Right kidney (tissue), 1 donor: ENCODE results near the gene ERG.

Experiments used
- DNase-seq: peaks from one replicate; pipeline ENCODE4 v3.0.0-alpha.2; 2016

ERG gene

GRCh38 chr21:38392661-38393060 lies 105.6 kb downstream of the ERG start:
- no peak for DNase-seq

GRCh38 chr21:38389896-38390295 lies 108.4 kb downstream of the ERG start:
- DNase-seq: no peak

- no peak for DNase-seq
These were observed 109.0 kb downstream of the ERG start for GRCh38 chr21:38389354-38389676.

GRCh38 chr21:38388647-38389353 lies 109.5 kb downstream of the ERG start:
- DNase-seq: no peak

GRCh38 chr21:38388203-38388602 lies 110.1 kb downstream of the ERG start:
- DNase-seq: no peak

GRCh38 chr21:38386967-38387366 lies 111.3 kb downstream of the ERG start:
- DNase-seq: no peak

GRCh38 chr21:38385427-38386175 lies 112.7 kb downstream of the ERG start:
- DNase-seq: no peak

GRCh38 chr21:38384675-38385426 lies 113.4 kb downstream of the ERG start:
- DNase-seq: no peak

- DNase-seq: no peak
These were observed 114.1 kb downstream of the ERG start for GRCh38 chr21:38384238-38384560.

- no peak for DNase-seq
These were observed 114.7 kb downstream of the ERG start for GRCh38 chr21:38383411-38384237.

GRCh38 chr21:38380481-38381137 lies 117.7 kb downstream of the ERG start:
- DNase-seq: no peak

- no peak for DNase-seq
These were observed 119.1 kb downstream of the ERG start for GRCh38 chr21:38379147-38379546.

- DNase-seq: no peak
These were observed 120.8 kb downstream of the ERG start for GRCh38 chr21:38377165-38378088.

- no peak for DNase-seq
These were observed 121.6 kb downstream of the ERG start for GRCh38 chr21:38376693-38377092.

- no peak for DNase-seq
These were observed 122.0 kb downstream of the ERG start for GRCh38 chr21:38376235-38376634.

- DNase-seq: no peak
These were observed 130.6 kb downstream of the ERG start for GRCh38 chr21:38367646-38368045.

- no peak for DNase-seq
These were observed 132.8 kb downstream of the ERG start for GRCh38 chr21:38365521-38365920.

- no peak for DNase-seq
These were observed 134.6 kb downstream of the ERG start for GRCh38 chr21:38363693-38364092.

- DNase-seq: no peak
These were observed 137.0 kb downstream of the ERG start for GRCh38 chr21:38361324-38361723.

GRCh38 chr21:38359835-38360234 lies 138.4 kb downstream of the ERG start:
- DNase-seq: no peak

- no peak for DNase-seq
These were observed 139.2 kb downstream of the ERG start for GRCh38 chr21:38359090-38359489.
